GM18498 (cell line): ENCODE measurements around the gene MVB12B.
"Not testable (repeated sequence)": the region's sequence is repeated elsewhere in the genome, so short reads cannot be mapped to it uniquely, and the experiment has no call there.

ENCODE experiments used
- ATAC-seq: cut with Tn5 transposase; IDR thresholded peaks from one replicate; pipeline ENCODE4 v1.9.1; 2021; ENCODE audit warnings: mild to moderate bottlenecking, moderate library complexity; ENCODE audit not compliant: unreplicated experiment

Gene MVB12B

DNA sequence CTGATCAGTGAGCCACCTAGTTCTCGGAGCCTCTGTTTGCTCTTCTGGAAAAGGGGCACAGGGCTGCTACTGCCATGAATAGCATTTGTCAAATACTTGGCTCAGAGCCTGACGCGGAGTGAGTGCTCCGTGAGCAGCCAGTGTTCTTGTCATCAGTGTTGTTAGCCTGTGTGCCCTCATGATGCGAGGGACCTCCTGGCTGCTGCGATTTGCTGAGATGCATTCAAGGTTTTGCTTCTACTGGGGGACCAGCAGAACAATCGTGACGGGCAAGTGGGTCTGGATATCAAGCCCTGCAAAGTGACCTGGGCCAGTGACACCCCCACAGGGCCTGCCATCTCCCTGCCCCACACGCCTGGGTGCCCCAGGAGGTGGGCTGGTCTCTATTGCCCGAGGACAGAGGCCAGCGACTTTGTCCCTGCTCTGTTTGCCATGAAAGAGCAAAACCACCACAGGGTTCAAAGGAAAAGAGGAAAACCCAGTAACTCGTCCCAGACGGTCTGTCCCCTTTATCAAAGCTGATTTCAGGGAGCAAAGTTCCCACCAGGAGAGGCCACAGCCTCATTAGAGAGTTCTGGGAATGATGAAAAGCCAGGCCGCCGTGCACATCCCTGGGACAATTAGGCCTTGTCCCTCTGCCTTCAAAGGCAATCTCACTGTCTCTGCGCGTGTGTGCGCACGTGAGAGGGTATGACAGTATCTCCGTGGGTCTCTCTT, 200.6 kb downstream of the MVB12B start:
- ATAC-seq = no peak

DNA sequence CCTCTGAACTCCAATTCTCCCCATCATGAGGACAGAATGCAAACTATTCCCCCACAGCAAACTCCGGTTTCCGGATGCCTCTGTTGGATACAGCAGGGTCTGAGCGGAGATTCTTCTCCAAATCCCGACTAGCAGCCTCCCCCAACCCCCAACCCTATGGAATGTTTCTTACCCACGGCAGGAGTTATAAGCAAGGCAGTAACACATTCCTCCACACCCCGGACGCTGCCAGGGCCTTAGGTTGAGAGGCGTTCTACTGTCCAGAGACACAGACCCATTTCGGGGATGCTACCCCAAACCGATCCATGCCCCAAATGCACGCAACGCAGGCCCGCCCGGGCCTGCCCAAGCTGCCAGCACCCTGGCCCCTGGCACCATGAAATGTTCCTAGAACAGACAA, 201.5 kb downstream of the MVB12B start:
- no peak for ATAC-seq

DNA sequence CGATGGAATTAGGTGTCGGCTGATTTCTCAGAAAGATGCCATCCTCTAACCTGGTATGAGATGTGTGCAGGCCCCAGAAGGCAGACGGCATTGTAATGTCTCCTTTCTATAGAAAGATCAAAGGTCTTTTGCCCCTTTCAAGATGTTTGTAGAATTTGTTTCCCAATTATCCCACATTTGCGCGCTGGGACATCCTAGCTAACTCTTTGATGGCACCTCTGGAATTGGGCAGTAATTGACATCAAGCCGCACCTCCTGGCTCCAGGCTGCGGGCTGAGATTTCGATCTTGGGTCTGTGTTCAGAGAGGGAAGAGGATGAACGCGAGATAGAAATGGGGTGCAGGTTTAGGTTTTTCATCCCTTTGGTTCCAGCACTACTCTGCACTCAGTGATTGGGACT, 202.3 kb downstream of the MVB12B start:
- ATAC-seq = no peak

DNA sequence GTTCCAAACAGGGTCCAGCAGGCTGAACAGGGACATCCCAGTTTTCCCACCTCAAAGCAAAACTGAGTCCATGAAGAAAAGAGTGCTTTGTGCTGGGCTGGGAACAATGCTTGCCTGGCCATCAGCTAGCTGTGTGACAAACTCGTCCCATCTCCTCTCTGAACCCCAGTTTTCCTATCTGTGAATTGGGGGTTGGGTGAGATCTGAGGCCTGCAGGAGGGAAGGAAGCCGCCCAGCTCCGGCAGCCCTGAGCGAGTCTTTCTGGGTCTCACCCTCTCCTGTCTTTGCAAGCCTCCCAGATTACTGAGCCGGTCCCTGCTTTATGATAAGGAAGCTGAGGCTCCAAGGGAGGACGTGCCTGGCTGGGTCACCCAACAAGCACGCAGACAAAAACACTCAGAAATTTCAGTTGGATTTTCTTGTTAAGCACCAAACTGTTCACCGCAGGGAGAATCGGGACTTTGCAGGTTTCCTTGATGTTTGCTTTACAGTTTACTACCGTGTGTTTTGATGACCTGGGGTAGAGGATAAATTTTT, 204.5 kb downstream of the MVB12B start:
- no peak for ATAC-seq

DNA sequence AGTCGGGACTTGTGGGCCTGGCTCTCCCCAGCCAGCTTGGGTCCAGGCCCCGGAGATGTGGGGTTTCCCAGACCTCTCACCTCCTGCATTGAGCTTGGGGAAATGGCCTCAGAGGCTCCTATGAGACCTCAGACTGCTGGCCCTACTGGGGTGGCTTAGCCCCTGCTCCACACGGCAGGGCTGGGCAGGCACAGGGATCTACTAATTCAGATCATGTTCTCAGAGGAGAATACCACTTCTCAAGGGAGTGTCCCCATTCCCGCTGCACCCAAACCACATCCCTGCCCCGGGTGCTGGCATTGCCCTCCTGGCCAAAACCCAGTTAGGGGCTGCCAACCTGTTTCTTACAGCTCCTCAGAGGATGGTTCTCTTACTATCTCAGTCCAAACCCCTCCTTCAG, 205.0 kb downstream of the MVB12B start:
- no peak for ATAC-seq

DNA sequence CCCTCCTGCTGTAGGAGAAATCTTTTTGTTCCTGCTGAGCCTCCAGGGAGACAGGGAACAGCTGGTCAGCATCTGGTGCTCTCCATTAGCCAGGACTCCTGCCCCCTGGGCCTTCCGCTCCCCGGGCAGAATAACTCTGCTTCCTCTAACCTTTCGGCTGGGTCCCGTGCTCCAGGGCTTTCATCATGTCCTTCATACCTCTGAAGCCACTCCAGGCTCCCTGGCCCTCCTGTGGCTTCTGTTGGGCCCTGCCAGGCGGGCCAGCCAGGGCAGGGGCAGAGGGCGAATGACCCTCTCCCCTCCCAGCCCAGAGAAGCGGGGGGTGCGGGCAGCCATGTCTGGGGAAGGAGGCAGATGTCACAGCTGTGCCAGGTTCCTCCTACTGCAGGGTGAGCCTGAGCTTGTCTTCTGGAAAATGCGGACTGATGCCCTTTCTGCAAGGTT, 205.4 kb downstream of the MVB12B start:
- no peak for ATAC-seq

DNA sequence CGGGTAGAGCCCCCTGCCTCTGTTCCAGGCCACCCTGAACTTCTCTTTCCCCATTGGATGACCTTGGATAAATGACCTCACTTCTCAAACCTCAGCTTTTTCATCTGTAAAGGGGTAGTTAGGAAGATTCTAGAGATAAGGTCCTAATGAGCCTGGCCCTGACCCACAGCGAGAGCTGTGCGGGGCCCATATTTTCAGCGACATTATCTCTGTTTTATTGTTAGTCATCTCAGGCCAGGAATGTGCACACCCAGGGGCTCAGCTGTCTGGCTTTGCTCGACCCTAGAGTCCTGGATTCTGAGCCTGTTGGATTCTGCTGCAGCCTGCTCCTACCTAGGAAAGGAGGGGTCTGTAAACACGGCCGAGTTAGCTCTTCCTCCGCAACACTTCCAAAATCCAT, 205.9 kb downstream of the MVB12B start:
- no peak for ATAC-seq

DNA sequence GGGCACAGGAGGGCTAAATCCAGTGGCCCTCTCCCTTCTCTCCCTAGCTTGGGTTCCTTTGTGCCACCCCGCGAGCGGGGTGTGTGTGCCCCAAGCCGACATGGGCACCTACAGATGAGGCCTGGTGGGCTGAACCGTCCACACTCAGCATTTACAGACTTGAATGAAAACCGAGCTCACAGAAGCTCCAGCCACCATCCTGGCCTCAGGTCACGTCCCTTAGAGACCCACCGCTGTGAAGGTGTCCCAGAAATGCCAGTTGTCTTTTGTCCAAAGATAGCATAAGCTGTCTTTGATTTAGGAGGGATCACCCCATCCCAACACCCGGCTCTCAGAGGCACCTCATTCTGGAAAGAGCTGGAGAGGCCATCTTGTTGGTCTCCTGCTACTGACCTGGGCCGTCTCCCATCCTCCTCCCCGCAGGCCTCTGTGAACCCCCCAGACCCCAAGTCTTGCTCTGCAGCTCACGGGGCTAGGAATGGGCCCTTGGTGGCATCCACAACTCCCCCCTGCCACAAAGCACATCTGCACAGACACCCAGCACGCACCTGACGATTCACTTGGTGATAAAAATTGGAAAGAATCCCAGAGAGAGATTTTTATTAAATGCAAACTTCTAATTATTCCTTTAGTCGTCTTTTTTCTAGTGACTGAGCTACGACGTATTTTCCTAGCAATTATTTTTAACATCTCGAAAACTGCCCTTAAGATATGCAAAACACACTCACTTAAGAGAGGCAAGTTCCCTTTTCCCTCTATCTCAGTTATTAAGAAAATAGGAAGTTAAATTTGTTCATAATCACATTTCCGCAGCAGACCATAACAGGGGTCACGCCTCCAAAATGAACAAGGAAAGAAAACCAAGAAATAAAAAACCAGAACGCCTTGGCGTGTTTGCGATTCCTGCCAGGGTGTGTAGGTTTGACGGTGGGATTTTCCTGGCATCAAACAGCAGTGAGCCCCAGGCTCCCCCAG, 206.6 kb downstream of the MVB12B start:
- ATAC-seq = no peak

DNA sequence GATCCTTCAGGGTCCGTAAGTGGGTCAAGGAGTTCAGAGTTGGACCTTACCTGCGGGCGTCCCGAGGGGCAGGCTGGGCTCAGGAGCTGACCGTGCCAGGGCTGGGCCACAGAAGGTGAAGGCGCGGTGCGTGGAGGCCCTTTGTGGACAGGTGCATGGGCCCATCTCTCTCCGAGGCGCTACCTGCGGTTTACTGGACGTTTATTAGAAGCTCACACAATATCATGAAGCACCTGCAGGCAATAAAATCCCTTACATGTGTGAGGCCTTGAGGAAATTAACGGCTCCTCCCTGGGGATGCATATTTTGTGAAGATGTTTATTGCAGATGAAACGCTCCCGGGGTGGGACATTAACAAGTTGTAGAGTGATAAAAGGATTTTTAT, 207.3 kb downstream of the MVB12B start:
- ATAC-seq = no peak

DNA sequence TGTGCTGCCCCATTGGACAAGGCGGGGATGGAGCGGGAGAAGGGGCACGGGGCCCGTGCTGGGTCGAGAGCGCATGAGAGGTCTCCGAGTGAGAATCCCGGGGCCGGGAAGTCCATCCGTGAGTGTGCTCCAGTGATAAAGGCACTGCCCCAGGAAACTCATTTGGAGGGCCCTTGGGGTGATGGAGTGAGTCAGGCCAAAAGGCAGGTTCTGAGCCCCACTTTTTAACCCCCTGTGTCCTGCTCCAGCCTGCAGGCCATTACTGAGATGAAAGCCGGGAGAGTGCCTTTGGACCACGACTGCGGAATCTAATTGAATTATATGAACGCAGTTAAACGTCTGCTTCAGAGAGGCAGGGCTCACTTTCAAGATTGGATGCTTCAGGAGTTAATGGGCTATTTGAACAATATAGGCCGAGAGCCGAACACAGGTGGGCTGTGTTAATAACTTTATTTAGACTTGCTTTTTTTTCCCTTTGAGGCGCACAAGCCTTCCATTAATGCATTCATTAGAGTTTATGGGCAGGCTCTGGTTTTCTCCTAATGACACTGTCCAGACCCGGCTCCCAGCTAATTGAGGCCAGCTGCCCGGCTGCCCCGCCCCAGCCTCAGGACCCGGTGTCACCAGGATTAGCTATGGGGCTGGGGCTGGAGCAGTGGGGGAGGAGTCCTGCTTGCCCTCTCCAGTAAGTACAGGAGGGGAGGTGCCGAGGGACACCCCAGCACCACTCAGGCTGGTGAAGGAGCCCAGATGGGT, 208.0 kb downstream of the MVB12B start:
- ATAC-seq = no peak

DNA sequence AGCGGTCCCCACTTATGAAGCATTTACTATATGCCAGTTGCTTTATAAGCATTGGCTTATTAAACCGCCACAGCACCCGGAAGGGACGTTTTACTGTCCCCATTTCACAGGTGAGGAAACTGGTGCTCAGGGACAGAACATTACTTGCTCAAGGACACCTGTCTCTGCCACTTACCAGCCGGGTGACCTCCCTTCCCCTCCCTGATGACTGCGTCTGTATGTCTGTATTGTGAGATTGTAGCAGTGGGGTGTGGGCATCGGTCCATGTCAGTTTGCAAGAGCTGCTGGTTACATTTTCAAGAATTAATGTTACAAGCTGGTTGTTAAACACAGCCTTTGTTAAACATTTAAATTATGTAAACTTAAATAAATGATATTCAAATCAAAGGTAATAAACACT, 209.5 kb downstream of the MVB12B start:
- no peak for ATAC-seq

DNA sequence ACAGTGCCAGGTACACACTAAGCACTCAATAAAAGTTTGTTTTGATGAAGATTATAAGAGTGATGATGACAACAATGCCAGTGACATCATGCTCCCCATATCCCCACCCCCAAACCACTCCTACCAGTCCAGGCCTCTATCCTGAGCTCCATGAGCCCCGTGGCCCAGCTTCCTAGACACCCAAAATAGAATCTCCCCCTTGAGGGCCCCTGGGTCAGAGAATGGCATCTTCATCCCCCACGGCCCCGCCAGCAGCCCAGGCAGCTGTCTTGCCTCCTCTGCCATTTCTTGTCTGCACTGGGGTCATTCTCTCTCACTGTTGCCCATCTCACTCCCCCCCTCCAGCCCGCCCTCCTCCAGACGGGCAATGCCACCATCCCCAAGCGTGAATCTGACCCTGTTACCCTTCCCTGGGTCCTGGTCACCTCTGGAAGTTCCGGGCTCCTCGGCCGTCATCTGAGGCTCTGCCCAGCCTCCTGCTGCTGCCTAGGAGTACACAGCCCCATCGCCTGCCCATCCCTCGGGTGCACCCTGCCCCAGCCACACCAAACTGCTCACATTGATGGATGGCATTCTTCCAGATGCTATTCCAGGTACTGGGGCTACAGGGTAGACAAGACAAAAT, 210.3 kb downstream of the MVB12B start:
- no peak for ATAC-seq

DNA sequence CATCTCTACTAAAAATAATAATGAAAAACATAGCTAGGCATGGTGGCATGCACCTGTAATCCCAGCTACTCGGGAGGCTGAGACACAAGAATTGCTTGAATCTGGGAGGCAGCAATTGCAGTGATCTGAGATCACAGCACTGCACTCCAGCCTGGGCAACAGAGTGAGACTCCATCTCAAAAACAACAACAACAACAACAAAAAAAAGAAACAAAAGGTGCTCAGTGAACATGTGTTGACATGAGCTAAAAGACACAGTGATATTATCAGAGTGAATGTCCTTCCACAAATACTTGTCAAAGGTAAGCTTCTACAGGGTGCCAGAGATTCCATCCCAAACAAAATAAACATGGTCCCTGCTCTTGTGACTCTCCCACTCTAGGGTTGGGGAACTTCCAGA, 211.9 kb downstream of the MVB12B start:
- ATAC-seq = no peak

DNA sequence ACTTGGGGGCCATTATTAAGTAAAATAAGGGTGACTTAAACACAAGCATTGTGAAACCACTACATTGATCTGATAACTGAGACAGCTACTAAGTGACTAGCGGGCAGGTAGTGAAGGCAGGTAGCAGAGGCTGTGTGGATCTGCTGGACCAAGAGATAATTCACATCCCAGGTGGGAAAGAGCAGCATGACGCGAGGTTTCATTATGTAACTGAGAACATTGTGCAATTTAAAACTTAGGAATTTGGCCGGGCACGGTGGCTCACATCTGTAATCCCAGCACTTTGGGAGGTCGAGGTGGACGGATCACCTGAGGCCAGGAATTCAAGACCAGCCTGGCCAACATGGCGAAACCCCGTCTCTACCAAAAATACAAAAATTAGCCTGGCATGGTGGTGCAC, 213.8 kb downstream of the MVB12B start:
- ATAC-seq = not testable (repeated sequence)

DNA sequence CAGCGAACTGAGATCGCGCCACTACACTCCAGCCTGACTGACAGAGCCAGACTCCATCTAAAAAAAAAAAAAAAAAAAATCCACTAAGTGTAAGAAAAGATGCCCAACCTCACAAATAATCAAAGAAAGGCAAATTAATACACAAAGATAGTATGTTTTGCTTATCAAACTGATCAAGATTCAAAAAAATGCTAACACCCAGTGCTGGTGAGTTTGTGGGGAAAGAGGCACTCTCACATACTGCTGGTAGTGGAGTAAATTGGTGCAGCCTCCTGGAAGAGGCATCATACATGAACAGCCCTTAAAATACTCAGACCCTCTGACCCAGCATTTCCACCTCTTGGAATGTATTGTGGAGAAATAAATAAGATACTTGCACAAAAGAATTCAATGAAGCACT, 216.9 kb downstream of the MVB12B start:
- no peak for ATAC-seq

DNA sequence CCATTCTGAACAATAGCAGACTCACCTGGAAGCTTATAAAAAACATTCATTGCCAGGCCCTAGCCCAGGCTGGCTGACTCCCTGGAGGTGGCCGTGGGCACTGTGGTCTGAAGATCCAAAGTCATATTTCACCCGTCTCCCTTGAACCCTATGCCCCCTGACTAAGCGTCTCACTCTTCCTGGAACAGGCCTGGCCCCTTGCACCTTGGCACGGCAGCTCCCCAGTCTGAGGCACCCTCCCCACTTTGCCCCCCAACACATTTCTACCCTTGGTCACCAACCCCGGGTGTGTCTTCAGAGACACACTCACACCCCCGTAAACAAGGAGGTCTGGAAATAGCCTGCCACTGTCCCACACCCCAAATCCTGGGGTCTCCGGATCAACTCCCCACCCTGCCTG, 218.5 kb downstream of the MVB12B start:
- no peak for ATAC-seq

DNA sequence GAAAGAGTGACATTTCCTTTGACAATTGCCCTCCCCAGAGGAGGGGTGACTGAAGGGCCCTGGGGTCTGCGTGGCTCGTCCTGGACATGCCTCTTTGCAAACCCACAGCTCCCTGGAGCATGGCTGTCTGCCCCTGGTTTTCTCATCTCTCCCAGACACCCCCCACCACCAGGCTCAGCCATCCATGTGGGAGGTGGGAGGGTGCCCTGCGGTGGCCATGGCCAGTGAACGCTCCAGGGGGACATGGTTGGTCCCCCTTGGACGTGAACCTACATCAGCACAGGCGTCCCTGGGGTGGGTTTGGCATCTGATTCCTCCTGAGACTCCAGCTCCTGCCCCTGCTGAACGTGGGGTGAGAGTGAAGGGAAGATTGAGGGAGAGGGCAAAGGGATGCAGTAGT, 219.4 kb downstream of the MVB12B start:
- no peak for ATAC-seq

DNA sequence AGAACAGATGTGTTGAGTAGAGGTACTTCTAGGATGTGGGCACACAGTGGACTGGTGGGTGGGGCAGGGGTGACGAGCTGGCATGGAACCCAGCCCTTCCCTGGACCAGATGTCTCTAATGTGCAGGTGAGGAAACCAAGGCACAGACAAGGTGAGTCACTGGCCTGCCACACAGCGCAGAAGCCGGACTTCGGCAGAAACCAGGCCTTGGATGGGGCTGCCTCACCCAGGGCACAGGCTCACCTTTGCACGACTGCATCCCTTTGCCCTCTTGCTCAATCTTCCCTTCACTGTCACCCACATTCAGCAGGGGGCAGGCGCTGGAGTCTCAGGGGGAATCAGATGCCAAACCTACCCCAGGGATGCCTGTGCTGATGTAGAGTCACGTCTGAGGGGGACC, 221.7 kb downstream of the MVB12B start:
- no peak for ATAC-seq

DNA sequence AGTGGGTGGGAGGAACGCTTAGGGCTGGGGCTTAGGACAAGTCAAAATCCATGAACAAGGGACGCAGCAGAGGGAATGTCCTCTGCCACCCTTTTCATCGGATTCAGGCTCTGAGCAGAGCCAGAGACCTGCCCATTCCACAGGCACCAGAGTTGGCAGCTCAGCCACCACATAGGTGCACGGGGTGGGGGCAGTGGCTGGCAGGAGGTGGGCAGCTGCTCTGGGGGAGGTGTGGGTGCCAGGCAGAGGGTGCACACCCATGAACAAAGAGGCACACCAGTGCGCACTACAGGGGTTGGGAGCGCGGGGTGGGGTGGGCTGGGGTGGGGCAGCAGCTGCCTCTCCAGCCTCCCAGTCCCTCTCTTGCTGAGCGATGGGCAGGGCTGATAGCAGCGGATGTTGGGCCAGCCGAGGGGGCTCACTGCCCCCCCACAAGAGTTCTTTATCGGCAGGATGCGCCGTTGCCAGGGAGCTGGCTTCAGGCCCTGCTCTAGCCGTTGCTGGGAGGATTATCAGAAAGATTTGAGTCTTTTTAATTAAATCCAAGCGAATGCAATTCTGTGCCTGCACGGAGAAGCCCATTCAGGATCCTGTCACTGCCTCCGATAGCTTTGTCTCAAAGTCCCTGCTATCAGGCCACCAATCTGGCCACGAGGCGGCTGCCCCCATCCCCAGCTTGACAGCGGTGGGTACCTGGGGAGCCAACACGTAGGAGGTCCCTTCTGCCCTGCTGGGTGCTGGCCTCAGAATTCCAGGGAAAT, 222.8 kb downstream of the MVB12B start:
- no peak for ATAC-seq

DNA sequence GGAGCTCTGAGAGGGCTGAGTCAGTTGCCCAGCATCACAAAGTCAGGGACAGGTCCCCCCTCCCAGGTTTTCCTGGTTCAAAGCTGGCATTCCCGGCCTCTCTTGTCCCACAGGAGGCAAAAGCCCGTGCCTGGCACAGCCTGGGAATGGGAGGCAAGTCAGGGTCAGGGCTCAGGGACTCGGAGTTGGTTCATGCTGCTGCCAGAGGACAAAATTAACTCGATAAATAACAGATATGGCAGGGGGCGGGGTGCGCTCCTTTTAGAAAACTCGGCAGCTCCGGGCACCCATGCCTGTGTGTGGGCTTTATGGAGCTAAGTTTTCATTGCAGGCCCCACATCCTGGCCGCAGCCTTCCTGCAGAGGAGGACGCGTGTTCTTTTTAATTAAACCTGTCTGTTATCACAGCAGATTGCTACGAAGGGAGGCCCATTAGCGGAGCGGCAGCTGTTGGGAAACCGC, 224.3 kb downstream of the MVB12B start:
- no peak for ATAC-seq
